DMS 273 treated with DMSO at 0.1 percent for 48 hours (cell line): ENCODE measurements around the gene IFRD2.
"Not testable (repeated sequence)": the region's sequence is repeated elsewhere in the genome, so short reads cannot be mapped to it uniquely, and the experiment has no call there.

Experiments used
- DNase-seq: peaks from one replicate; lab custom pipeline; 2025; lab: John Stamatoyannopoulos, UW

IFRD2 gene

DNA sequence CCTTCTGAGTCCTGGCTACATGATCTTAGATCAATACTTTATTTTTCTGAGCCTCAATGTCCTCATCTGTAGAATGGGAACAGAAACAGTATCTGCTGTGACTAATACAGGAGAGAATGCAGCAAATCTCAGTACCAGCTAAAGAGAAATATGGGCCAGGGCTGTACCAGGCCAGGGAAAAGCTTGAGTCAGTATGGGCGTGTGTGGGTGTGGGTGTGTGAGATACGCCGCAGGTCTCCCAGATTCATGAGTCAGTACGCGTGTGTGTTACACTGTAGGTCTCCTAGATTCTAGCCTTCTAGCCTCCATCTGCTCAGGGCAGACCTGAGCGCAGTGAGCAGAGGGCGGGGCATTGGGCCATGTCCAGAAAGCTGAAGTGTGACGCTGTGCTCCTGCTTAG lies 41.0 kb downstream of the IFRD2 start:
- DNase-seq: no peak

DNA sequence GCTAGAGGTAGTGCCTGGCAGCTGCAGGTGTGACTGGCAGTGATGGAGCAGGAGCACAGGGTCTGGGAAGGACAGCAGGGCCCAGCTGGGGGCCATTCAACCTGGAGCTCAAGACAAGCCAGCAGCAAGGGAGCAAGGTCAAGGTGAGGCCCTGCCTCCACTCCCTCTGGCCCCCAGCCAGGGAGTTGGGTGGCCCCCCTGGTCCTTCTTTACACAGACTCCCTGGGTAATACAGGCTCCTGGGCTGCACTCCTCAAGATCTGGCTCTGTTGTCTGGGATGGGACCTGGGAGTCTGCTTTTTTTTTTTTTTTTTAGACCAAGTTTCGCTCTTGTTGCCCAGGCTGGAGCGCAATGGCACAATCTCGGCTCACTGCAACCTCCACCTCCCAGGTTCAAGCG lies 41.7 kb downstream of the IFRD2 start:
- no peak for DNase-seq

DNA sequence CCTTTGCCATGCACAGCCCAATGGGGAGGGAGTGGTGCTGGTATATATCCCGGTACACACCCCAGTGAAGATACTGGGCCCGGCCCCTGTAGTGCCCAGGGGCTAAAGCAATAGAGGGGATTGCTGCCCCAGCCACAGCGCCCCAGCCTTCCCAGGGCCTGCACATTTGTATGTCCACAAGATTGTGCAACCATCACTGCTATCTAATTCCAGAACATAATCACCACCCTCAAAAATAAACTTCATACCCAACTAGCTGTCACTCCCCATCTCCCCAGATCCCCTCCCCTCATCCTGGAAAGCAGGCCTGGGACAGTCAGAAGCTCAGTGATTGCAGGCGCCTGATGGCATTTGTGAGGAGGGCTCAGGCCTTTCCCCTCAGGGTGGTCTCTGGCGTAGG lies 42.8 kb downstream of the IFRD2 start:
- no peak for DNase-seq

GRCh38 chr3:50248387-50248786 lies 43.8 kb downstream of the IFRD2 start:
- no peak for DNase-seq

- DNase-seq: no peak
These were observed 45.7 kb downstream of the IFRD2 start for GRCh38 chr3:50246517-50246954.

DNA sequence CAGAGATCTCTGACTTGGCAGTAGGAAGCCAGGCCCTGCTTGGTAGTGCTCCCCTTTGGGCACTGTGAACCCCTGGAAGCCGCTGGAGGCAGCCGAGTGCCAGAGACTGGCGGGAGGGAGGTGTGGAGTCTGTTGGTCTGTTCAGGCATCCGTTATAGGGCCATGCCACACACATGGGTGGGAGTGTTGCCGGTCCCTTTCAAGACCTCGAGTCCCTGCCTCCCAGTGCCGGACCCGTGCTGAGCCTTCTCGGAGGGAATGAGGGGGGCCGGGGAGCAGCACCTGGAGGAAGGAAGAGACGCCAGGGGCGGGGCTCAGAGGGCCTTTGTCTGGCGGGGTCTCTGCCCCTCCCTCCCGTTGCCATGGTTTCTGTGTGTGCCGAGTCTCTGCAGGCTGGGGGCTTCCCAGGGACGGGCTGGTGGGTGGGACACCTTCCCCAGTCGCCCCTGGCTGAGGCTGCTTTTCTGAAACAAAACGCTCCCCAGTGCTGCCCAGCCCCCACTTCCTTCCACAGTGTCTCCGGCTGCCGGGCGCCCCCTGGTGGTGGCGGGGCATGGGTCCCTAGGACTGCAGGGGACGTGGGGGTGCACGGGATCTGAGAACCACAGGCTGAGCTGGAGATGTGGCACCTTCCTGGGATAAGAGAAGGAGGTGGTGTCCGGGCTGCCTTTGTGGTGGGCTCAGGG lies 46.3 kb downstream of the IFRD2 start:
- DNase-seq: no peak

- no peak for DNase-seq
These were observed 46.9 kb downstream of the IFRD2 start for GRCh38 chr3:50245251-50245745.

- not testable (repeated sequence) for DNase-seq
These were observed 47.4 kb downstream of the IFRD2 start for GRCh38 chr3:50244813-50245212.

DNA sequence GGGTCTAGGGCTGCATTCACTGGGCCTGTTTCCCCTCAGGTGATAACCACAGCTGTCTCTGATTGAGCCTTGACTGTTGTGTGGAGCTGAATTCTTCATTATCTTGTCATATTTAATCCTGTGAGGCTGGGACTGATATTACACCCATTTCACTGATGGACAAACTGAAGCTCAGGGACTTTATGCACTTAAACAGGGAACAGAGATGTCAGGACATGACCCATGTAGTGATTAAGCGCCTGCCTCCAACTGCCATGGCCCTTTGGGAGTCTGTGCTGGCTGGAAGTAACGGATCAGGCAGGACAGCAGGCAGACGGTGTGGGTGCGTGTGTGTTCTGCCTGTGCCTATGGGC lies 48.7 kb downstream of the IFRD2 start:
- DNase-seq: no peak

GRCh38 chr3:50242851-50243542 lies 49.2 kb downstream of the IFRD2 start:
- no peak for DNase-seq

- no peak for DNase-seq
These were observed 49.9 kb downstream of the IFRD2 start for GRCh38 chr3:50242381-50242770.

DNA sequence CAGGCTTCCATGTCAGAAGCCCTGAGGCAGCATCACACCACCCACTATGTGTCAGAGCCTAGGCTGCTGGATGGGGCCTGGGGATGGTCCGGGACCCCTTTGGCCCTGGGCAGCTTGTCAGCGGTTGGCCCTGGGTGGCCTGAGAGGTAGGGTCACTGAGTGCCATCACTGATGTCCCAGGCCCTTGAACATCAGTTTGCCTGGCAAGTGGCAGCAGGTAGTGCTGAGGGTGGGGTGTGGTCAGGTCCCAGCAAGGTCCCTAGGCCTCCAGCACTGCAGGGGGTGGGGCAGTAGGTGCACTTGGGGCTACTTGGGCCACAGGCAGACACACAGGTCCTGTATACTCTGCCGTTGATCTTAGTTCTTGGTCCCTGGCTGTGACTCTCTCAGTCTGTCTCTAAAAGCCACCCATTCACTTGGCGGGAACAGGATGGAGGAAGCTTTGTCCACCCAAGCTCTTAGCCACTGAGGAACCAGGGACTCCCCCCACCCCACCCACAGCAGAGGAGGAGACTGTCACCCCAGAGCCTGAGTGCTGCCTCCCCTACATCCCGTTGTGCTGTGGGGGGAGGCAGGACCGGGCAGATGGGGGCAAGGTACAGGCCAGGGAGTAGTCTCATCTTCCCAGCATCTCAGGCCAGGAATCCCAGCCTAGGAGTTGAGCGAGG lies 50.4 kb downstream of the IFRD2 start:
- no peak for DNase-seq

DNA sequence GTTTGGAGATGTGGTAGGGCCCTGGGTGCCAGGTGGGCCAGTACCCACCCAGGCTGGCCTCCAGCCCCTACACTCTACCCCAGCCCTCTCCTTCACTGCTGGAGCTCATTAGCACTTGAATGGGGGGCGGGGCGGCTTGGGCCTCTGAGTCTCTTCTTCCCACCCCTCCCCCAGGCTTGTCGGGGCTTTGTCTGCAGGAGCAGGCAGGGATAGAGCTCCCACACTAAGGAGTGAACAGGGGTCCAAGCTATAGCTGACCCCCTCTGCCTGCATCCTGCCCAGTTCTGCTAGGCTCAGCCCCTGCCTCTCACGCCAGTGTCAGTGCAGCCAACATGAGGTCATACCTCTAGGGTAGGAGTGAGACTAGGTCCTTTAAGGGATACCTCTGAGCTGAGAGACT lies 51.1 kb downstream of the IFRD2 start:
- DNase-seq: no peak

DNA sequence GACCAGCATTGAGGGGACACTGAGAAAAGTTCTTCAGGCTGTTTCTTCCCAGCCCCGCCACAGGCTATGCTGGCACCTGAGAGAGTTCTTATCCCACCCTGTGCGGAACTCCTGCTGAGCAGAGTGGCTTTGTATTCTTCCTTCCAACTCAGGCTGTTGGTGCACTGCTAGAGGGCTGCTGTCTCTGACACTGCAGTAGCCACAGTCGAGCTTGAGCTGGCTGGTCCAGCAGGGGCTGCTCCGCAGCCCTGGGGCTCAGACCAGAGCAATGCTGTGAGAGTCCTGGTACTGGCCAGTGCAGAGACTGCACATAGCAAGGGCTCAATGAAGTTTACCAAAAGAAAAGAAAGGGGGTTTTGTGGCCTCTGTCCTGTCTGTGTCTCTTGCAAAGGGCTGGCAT lies 52.6 kb downstream of the IFRD2 start:
- no peak for DNase-seq

DNA sequence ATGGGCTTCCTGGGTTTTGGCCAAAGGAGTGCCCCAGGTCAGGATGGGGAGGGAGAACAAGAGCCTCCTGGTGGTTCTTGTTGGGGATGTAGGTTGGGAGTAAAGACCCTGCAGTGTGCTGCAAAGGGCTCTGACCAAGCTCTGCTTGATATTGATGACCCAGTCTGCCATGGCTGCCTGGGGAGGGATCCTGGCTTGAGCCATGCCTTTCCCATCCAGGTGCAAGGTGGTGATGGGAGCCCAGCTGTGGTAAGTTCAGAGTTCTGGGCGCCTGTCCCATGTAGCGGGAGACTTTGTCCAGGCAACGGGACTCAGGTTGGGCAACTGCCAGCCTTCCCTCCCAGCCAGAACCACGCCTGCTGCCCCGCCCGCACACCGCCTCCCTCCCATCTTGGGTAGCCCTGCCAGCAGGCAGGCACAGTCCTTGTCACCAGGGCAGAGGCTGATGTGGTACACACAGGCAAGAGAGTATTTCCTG lies 53.6 kb downstream of the IFRD2 start:
- peak; percentile 4 for DNase-seq

- no peak for DNase-seq
These were observed 54.3 kb downstream of the IFRD2 start for GRCh38 chr3:50237754-50238548.
